ENCODE measurements around the gene EFCAB5.
A peak's percentile ranks its signal among the peaks of the same experiment; 100 is the strongest.
"Not testable (repeated sequence)": the region's sequence is repeated elsewhere in the genome, so short reads cannot be mapped to it uniquely, and the experiment has no call there.

The EFCAB5 gene

DNA sequence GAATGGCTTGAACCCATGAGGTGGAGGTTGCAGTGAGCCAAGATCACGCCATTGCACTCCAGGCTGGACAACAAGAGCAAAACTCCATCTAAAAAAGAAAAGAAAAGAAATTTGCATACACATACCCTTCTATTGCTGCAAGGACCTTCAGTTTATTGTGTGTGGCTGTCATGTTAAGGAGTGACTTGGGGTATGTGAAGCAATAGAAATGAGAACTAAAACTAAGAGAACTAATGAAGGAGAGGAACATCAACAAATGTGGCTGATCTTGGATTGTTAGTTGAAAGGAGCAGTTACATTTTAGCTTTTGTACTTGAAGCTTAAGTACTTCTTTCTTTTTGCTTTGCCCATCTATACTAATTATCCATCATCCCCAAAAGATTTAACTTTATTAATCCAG is 162.5 kb downstream of the EFCAB5 start:
- DNase-seq = no peak

DNA sequence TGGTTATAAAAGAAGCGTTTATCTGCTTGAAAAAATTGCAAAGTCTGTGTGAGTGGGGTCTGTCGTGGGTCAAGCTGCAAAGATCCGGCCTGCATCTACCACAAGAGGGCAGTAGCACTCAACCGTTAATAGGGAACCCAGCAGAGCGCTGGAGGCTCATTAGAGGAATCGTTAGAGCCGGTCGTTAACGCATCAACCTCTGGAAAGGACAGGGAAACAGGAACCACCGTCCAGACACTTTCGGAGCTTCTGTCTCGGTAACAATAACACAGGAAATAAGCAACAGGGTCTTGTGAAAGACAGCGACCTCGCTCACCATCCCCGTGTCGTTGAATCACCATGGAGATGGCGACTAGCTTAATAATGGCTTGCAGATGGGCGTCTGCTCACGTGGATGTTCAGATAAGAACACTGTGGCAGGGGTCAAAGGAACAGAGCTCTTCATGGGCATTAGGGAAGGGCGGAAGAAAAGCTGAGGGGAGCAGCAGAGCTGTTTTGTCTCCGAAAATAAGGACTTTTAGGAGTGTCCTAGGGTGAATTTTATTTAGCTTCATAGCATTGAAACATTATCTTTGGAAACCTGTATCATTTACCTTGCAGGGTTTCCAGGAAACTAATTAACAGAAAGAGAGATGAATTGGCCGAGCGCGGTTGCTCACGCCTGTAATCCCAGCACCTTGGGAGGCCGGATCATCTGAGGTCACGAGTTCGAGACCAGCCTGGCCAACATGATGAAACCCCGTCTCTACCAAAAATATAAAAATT is 163.3 kb downstream of the EFCAB5 start:
- DNase-seq = peak; percentile 85

DNA sequence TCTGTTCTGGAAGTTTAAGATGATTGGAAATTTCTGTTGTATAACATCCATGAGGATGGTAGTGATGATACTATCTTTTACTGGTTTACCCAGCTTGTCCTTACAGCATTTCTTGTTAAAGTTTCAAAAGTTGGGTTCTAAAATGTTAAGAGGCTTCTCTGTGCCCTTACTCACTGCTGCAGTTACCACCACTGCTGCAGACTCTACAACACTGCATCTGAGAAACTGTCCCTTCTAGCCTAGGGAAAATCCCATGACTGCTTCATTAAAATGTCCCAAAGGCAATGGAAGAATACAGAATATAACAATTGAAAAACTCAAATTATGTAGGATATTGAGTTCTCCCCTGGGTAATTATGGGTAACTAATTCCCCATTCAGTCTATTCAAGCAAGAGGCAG is 171.4 kb downstream of the EFCAB5 start:
- DNase-seq = no peak

DNA sequence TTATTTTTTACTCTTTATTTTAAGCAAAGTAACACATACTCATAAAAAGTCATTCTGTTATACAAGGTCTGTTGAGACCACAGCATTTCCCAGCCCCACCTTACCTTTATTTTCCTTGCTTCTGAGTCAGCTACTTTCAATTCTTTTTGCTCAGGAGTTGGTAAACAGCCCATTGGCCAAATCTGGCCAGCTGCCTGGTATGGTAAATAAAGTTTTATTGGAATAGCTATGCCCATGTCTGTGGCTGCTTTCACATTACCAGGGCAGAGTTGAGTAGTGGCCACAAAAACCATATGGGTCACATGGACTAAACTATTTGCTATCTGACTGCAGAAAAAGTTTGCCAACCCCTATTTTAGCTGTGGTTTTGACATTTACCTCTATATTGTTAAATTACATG is 171.8 kb downstream of the EFCAB5 start:
- DNase-seq = no peak

DNA sequence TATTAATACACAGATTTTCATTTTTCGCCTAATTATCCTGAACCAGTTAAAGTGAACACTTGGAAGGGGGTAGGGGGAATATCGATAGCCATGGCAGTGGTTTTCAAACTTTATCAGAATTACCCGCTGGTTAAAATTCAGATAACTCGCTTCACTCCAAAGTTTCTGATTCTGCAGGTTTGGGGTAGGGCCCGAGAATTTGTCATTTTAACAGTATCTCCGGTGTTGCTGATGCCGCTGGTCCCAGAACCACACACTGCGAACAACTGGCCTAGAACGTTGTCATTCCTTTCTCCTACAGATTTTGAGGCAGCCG is 174.9 kb downstream of the EFCAB5 start:
- DNase-seq = no peak

DNA sequence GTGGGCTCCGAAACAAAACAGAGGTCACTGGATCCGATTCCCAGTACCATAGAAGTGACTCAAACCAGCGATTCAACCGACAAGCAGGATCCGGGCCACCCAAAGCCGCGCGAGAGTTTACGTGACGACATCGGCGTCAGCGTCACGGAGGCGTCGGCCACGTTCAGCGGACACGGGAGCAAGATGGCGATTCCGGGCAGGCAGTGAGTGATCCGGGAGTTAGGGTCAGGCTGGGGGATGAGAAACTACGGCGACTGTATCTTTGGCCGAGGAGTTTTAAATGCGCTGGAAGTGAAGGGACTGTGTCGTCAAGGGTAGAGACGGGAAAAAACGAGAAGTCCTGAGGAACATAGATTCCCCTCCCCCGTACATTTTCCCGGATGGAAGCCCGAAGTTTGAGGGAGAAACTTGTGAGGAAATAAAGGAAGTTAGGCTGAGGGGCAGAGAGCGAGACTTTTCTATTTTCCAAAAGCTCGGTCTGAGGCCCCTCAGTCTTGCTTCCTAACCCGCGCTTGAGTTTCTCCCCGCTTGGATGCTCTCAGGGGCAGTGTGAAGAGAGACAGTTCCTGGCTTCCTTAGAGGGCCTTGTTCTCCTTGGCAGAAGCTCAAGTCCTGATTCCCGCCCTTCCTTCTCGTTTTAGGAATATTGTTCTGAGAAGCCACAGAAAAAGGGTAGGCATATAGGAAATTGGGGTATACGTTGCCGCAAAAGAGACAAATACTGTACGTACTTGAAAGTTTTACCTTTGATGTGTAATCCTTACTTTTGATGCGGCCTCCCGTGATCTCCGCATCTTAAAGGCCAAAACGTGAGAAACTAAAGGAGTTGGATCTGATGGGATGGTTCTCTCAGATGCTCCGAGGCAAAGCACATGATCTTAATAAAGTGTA is 175.5 kb downstream of the EFCAB5 start, which contains the start of gene NSRP1:
Gene NSRP1 (plus strand): TSS at position 156 of the 891 bp plus-strand sequence. CDS start 28 bp downstream, at position 184.
- peak; percentile 90 for DNase-seq

DNA sequence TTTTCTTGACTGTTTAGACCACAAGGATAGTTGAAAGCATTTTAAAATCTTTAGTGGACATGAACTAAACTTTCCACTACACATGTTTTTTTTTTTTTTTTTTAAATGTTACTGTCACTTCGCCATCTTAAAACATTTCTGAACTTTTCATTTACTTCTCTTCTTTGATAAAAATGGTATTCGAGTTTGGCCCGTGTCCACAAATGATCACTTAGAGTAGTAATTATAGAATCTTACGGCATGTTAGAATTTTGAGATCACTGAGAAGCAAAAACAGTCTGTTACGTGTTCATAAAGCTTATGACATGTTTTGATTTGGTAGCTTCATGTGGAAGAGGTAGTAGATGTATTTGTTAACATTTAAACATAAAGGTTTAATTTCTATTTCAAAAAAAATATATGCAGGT is 176.2 kb downstream of the EFCAB5 start:
- no peak for DNase-seq

DNA sequence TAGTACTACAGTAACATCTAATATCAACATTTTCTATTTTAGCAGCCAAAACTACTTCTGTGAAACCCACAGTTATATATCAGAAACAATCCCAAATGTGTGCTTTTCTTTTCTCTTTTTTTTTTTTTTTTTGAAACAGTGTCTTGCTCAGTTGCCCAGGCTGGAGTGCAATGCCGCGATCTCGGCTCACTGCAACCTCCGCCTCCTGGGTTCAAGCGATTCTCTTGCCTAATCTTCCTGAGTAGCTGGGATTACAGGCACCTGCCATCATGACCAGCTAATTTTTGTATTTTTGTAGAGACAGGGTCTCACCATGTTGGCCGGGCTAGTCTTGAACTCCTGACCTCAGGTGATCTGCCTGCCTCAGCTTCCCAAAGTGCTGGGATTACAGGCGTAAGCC is 177.2 kb downstream of the EFCAB5 start:
- DNase-seq = not testable (repeated sequence)

DNA sequence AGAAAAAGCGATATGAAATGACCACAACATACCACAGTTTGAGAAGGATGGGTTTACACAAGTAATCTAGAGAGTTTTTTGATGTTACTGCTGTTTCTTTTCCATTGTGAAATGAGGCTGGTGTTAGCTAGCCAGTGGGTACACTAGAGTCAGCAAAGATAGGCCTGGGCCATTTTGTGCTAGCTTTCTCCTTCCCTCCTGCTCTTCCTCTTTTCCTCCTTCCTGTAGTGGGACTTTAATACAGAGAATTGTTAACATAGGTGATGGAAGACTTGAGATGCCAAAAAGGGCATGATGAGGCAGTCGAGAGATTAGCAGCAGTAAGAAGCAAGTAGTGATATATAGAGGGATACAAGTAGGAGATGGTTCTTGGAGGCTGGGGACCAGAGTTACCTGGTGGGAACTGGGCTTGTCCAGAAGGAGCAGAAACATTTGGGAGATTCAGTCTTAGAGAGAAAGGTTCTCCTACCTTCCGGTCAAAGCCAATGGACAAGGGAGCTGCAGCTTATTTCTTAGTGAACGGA is 182.9 kb downstream of the EFCAB5 start:
- no peak for DNase-seq

DNA sequence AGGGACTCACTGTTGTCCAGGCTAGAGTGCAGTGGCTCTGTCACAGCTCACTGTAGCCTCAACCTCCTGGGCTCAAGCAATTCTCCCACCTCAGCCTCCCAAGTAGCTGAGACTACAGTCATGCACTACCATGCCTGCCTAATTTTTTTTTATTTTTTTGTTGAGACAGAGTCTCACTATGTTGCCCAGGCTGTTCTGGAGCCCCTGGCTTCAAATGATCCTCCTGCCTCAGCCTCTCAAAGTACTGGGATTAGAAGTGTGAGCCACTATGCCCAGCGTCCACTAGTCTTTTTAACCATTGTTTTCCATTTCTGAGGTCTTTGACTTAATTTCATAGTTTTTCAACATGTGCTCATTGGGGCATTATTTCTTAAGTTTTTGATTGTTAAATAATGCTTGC is 188.7 kb downstream of the EFCAB5 start:
- DNase-seq = no peak

DNA sequence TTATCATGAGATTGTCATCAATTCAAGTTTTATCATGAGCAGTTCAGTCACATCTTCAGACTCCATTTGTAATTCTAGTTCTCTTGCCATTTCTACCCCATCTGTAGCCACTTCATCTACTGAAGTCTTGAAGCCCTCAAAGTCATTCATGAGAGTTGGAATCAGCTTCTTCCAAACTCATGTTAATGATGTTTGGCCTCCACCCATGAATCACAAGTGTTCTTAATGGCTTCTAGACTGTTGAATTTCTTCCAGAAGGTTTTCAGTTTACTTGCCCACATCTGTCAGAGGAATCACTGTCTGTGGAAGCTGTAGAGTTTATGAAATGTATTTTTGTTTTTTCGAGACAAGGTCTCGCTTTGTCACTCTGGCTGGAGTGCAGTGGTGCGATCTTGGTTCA is 191.2 kb downstream of the EFCAB5 start:
- no peak for DNase-seq

DNA sequence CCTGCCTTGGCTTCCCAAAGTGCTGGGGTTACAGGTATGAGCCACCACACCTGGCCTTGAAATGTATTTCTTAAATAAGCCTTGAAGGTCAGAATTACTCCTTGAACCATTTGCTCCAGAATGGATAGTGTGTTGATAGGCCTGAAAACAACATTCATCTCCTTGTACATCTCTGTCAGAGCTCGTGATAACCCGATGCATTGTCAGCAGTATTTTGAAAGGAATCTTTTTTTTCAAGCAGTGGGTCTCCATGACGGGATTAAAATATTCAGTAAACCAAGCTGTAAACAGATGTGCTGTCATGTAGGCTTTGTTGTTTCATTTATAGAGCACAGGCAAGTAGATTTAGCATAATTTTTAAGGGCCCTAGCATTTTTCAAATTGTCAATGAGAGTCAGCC is 191.8 kb downstream of the EFCAB5 start:
- DNase-seq = no peak

DNA sequence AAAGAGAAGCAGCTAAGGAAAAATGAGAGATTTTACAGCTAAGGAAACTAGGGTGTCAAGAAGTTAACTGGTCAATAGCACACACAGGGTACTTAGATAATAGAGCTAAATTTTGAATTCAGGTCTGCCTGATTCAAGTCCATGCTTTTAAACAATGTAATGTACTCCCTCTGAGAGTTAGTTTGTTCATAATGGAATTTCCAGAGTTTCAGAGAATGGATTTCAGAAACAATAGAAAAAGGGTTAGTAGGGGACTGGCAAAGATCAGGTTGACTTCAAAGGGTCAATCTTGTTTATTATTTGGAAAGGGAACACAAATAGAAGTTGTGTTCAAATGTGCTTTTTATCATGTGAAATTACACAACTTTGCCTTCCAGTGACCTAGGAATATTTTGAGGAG is 193.1 kb downstream of the EFCAB5 start:
- no peak for DNase-seq

DNA sequence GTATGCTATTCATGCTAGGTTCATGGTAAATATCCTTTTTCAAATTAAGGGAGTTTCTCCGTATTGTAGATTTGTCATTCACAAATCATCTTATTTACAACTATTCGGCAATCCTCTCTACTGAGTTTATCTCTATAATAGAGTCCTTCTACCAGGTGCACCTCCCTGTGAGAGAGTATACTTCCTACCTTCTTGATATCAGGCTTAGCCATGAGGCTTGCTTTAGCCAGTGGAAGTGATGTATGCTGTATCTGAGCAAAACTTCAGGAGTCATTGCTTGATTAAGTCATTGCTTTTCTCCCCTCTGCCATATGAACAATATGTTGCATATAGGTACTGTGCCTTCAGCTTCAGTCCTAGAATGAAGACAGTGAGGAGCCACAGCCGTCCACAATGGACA is 195.7 kb downstream of the EFCAB5 start:
- no peak for DNase-seq

DNA sequence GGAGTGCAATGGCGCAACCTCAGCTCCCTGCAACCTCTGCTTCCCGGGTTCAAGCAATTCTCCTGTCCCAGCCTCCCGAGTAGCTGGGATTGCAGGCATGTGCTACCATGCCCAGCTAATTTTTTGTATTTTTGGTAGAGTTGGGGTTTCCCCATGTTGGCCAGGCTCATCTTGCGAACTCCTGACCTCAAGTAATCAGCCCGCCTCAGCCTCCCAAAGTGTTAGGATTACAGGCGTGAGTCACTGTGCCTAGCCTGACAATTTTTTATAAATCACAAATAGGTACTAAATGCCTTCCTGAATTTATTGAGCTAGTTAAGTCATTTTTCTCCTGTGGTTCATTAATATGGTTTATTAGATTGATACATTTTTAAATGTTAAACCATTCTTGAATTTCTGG is 206.4 kb downstream of the EFCAB5 start:
- not testable (repeated sequence) for DNase-seq

DNA sequence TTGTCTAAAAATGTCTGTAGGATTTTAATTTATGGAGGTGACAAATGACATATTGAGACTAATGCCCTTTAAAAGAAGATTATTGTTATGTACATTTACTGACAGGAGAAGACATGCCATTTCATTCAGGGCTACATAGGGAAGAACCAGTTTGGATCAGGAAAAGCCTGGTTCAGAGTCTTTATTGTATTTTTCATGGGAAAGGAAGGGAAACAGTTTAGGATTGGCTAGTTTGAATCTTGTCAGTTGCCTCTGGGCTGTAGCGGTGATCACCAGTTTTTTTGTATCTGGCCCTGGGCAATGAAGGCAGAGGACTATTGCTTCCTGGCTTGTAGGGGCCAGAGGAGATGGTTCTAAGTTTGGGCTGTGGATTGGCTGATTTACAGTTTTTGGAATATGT is 206.9 kb downstream of the EFCAB5 start:
- DNase-seq = no peak

DNA sequence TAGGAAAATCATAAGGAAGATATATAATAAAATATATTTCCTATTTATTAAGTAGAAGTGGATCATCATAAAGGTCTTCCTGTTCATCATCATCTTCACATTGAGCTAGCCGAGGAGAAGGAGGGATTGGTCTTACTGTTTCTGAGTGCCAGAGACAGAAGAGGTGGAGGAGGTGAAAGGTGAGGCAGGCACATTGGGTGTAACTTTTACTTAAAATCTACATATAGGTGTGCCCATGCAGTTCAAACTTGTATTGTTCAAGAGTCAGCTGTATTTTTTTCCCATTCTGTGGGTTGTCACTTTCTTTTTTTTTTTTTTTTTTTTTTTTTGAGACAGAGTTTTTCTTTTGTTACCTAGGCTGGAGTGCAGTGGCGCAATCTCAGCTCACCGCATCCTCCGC is 210.0 kb downstream of the EFCAB5 start:
- no peak for DNase-seq

DNA sequence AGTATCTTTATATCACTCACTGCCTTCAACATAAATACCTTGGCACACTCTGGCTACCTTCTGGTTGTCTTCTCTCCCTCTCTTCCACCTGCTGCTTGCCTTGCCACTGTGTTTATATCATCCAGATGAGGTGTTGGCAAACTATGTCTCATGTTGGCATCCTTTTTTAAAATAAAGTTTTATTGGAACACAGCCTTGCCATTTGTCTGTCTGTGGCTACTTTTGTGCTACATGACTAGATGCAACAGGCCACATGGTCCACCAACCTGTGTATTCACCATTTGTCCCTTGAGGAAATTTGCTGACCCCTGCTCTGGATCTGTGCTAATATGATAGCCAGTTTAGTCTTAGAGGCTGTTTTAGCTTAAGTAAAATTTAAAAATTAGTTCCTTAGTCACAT is 212.0 kb downstream of the EFCAB5 start:
- no peak for DNase-seq

DNA sequence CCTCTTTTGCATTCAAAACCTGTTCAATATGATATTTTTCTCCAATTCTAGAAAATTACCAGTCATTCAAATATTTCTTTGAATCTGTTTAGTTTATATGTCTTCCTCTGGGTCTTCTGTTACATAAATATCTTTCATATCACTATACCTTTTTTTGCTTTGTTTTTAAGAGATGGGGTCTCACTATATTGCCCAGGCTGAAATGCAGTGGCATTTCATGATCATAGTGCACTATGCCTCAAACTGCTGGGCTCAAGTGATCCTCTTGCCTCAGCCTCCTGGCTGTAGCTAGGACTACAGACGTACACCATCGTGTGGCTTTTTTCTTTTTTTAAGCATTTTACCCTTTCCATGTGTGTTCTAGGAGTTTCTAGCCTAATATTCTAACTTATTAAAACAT is 214.0 kb downstream of the EFCAB5 start:
- DNase-seq = no peak
